ENCODE measurements around the gene IL17REL.

DNA sequence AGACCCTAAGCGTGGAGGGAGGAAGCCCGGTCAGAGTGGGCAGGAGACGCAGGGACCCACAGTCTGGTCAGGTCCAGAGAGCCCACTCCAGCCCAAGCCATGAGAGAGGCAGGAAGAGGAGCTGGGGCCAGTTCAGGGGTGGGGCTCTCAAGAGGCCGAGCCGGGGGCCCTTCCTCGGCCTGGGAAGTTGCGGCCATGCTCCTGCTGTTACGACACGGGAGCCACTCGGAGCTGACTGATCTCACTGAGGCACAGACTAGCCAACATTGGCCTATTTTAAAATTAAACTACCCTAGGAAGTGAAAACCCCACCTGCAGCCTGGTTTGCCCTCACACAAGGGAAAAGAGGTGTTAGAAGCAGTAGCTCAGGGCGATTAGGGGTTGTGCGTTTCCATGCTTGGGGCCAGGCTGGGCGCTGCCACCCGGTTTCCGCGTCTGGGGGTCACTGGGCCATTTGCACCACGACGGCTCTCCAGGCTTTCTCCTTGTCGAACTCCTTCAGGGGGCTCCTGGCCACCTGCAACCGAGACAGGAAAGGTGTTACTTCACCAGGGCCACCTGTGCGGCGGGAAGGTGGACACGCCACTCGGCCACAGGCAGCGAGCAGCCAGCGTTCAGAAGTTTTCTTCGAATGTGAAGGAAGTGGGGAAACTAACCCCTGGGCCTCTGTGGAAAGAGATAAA lies 48.7 kb upstream of the IL17REL start:
- no peak for TF ChIP-seq ZBED1 (IDR thresholded peaks at IDR 0.05; ENCODE audit: borderline replicate concordance)
- TF ChIP-seq CHD2 (IDR thresholded peaks at IDR 0.05; ENCODE audit: borderline replicate concordance, low read depth, low read length), result no peak
- TF ChIP-seq SMC3 (IDR thresholded peaks at IDR 0.05; ENCODE audit: borderline replicate concordance, low read length), result no peak
- TF ChIP-seq, protein P1, sequence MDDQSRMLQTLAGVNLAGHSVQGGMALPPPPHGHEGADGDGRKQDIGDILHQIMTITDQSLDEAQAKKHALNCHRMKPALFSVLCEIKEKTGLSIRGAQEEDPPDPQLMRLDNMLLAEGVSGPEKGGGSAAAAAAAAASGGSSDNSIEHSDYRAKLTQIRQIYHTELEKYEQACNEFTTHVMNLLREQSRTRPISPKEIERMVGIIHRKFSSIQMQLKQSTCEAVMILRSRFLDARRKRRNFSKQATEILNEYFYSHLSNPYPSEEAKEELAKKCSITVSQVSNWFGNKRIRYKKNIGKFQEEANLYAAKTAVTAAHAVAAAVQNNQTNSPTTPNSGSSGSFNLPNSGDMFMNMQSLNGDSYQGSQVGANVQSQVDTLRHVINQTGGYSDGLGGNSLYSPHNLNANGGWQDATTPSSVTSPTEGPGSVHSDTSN (IDR thresholded peaks at IDR 0.05; ENCODE audit: insufficient replicate concordance, low read depth, low read length), result no peak
- no peak for TF ChIP-seq EZH2 (IDR thresholded peaks at IDR 0.05; ENCODE audit: borderline replicate concordance, control insufficient read depth, low read depth, low read length)
- no peak for TF ChIP-seq BHLHE40 (IDR thresholded peaks at IDR 0.05; ENCODE audit: borderline replicate concordance in 1 of 2, low read depth in 2 of 2, low read length in 1 of 2)
- TF ChIP-seq FOXM1 (IDR thresholded peaks at IDR 0.05; ENCODE audit: low read depth, low read length), result no peak
